ENCODE results near the gene GUSB.

The GUSB gene

DNA sequence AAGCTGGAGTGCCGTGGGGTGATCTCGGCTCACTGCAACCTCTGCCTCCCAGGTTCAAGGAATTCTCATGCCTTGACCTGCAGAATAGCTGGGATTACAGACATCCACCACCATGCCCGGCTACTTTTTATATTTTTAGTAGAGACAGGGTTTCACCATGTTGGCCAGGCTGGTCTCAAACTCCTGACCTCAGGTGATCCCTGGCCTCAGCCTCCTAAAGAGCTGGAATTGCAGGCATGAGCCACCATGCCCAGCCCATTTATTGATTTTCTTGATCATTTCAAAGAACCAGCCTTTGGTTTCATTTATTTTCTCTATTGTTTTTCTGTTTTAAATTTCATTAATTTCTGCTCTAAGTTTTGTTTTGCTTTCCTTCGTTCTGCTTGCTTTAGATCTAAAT, 50.3 kb downstream of the GUSB start:
- DNase-seq (ENCODE audit: low read depth in 3 of 3), result no peak

DNA sequence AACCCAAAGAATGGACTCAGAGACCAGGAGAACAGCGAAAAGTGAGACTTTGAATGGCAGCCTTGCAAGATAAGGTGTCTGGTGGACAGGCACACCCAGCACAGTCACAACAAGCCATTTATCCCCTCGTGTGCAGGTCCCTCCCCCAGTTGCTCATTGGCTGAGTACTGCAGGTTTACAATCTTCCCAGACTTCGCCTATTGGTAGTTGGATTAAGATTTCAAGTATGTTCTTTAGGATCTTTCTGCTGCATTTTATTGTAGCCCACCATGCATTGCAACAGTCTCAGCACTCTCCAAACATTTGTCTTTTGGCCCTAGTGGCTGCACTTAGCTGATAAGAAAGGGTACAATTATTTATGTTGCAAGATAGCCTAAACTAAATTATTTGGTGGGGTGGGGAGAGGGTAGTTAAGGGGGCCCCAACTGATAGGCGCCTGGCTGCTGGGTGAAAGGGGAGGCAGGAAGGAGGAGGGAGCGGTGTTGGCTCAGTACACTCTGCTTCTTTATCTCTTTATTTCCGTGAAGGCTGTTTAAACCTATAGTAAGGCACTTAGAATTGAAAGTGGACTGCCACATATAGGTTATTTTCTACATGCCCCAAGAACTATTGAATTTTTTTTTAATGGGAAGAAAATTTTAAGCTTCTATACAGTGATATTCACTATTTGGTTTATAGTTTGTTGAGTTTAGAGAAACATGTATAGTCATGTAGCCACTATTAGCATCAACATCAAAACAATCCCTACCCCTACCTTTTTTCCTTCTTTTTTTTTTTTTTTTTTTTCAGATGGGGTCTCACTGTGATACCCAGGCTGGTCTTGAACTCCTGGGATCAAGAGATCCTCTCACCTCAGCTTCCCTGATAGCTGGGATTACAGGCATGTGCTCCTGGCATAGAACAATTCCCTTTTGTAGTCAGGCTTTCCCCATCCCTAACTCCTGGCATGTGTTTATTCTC, 54.2 kb downstream of the GUSB start:
- no peak for DNase-seq (ENCODE audit: low read depth in 3 of 3)

DNA sequence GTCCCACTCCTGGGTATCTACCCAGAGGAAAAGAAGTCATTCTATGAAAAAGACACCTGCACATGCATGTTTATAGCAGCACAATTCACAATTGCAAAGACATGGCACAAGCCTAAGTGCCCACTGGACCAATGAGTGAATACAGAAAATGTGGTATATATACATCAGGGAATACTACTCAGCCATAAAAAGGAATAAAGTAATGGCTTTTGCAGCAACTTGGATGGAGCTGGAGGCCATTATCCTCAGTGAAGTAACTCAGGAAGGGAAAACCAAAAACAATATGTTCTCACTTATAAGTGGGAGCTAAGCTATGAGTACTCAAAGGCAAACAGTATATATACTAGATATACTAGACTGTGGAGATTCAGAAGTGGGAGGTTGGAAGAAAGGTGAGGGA, 55.4 kb downstream of the GUSB start:
- no peak for DNase-seq (ENCODE audit: low read depth in 3 of 3)

DNA sequence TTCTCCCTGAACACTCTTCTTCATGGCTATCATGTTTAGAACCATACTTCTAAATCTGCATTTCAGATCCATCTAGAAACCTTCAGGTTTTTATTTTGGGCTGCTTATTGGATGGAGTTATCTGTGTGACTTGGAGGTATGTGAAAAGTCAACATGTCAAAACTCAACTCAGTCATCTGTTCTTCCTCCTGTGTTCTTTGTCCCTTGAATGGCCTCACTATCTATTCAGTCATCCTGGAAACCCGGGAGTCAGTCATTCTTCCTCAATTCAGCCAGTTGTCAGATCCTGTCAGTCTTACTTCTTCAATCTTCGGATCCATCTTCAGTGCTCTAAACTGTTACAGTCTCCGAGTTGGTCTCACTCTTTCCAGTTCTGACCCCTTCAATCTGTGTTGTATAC, 57.0 kb downstream of the GUSB start:
- DNase-seq (ENCODE audit: low read depth in 3 of 3), result no peak

DNA sequence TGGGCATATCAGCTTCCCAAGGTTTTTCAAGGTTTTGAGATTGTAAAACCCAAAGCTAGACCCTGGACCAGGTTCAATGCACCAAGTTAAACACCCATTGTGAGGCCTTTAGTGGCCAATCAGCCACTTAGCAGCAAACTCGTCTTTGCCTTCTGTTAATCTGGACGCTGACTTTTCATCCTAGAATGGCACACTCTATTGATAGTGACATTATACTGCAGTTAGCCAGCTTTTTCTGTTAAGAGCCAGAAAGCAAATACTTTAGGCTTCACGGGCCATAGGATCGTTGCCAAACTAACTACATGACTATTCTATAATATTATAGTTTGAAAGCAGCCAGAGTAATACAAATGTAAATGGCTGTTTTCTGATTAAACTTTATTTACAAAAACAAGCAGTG, 57.8 kb downstream of the GUSB start:
- no peak for DNase-seq (ENCODE audit: low read depth in 3 of 3)

DNA sequence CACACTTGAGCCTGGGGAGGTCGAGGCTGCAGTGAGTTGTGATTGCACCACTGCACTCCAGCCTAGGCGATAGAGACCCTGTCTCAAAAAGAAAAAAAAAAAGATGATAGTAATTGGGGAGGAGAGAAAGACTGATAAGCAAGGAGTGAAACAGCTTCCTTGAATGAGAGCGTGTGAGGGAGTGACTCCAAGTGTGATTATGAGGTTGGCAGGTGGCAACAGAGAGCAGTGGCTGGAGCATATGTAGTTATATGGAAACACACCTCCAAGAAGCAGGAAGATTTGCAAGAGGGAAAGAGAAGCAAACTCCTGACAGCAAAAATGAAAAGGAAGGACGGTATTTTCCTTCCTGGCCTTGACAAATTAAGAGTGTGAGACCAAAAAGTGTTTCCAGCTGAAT, 58.7 kb downstream of the GUSB start:
- no peak for DNase-seq (ENCODE audit: low read depth in 3 of 3)

DNA sequence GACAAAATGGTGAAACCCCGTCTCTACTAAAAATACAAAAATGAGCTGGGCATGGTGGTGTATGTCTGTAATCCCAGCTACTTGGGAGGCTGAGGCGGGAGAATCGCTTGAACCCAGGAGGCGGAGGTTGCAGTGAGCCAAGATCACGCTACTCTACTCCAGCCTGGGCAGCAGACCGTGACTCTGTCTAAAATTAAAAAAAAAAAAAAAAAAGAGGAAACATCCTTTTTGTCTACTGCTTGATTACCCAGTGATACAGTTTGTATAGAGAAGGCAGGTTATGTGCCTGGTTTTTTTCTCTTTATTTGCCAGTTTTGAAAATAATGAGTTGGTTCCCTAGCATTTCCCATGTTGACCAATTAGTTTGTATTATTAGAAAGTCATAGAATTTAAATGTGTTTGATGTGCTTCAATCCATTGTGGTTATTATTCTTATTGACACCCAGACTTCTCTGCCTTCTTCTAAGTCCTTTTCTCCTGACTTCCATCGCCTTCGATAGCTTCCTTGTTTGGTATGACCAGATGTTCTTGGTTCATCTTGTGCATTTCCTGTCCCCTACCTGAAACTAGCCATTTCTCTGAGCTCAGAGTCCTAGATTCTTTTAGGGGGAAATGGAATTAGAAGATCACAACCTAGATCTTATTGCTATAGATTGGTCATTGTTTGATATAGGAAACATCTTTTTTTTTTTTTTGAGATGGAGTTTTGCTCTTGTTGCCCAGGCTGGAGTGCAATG, 65.9 kb downstream of the GUSB start:
- DNase-seq (ENCODE audit: low read depth in 3 of 3), result no peak

DNA sequence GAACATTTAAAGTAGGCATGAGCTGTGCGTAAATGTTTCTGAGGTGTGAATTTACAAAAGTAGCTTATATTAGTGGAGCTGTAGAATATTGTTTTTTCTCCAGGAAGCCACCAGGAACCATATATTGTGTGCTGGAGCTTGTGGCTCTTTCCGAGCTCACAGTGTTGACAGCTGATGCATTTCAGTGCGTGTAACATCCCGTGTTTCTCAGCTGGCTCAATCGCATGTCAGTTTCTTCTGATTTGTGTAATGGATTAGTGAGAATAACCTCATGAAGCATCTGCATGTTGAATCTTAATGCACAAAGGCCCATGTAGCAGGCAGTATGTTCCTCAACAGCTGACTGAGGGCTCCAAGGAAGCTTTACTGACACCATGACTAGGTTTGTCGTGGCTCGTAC, 69.8 kb downstream of the GUSB start:
- DNase-seq (ENCODE audit: low read depth in 3 of 3), result no peak
